ENCODE data around the gene ZAR1.

ZAR1 gene

DNA sequence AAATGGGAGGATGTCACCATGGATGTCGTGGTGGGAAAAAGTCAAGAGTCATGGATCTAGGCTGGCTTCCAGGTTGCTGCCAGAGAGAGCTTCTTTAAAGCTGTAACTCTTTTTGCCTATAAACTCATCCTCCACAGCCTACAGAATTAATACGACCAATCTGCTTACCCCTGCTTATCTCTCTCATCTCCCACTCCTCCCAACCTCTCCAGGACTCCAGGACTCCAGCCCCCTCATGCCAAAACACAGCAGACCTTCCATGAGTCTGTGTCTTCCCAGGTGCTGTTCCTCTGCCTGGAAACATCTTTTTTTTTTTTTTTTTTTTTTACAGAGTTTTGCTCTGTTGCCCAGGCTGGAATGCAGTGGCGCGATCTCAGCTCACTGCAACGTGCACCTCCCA, 22.2 kb upstream of the ZAR1 start:
- no peak overlapping the region for H3K27ac ChIP-seq (ENCODE audit: low read length)

DNA sequence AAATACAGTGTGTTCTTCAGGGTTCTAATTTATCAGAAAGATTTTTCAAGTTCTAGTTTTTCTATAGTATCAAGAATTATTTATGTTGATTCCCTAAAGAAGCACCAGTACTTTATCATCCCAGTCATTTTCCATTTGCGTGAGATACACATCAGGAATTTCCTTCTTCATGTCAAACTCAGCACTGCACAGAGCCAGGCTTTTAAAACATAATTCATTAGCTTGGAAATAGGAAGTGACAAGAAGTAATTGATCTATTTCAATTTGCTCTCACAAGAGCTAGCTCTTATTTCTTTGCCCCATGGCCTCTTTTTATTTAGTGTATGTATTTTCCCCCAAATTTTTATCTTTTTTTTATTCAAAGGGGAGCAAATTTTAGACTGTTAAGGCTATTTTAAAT, 19.9 kb upstream of the ZAR1 start:
- Histone ChIP-seq H3K27ac (ENCODE audit: low read length) (no peak overlapping the region), H3K36me3 (ENCODE audit: control insufficient read depth in 2 of 2, insufficient read depth in 2 of 2, low read length in 2 of 2) (no peaks in the 10 kb centered on the region), H3K27me3 (ENCODE audit: control insufficient read depth in 1 of 2, insufficient read depth in 2 of 2, low read length in 2 of 2) (no peaks in the 10 kb centered on the region), H3K4me3 (ENCODE audit: low read length in 2 of 2) (no peak overlapping the region), H3K9ac (ENCODE audit: low read length in 2 of 2) (no peak overlapping the region), H3K4me1 (ENCODE audit: control insufficient read depth, insufficient read depth, low read length) (no peaks in the 10 kb centered on the region), H3K9me3 (ENCODE audit: control insufficient read depth in 2 of 2, low read length in 2 of 2) (no peaks in the 10 kb centered on the region)

More for the DNA sequence above, 22.2 kb upstream of the ZAR1 start:
- Histone ChIP-seq H3K9ac (ENCODE audit: low read length in 2 of 2) (no peak overlapping the region), H3K36me3 (ENCODE audit: control insufficient read depth in 2 of 2, insufficient read depth in 2 of 2, low read length in 2 of 2) (no peaks in the 10 kb centered on the region), H3K9me3 (ENCODE audit: control insufficient read depth in 2 of 2, low read length in 2 of 2) (peaks cover 0 to 3% of the 10 kb centered on the region in 2 donors), H3K27me3 (ENCODE audit: control insufficient read depth in 1 of 2, insufficient read depth in 2 of 2, low read length in 2 of 2) (no peaks in the 10 kb centered on the region), H3K4me1 (ENCODE audit: control insufficient read depth, insufficient read depth, low read length) (no peaks in the 10 kb centered on the region), H3K4me3 (ENCODE audit: low read length in 2 of 2) (no peak overlapping the region)

DNA sequence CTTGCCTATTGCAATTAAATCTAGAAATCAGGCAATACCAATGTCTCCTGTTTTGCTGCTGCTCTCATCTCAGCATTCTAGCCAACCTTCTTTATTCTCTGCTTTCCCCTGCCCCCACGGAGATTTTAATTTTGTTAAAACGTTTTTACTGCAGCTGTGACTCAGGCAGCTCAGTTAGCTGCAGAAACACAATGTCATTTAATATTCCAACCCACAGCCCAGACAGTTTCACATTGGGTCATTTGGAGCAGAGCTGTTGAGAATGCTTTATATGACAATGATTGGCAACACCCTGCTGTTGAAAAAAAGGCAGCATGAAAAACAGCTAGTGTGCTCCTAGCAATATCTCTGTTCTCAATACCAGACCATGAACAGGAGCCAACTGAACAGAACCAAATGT, 19.5 kb upstream of the ZAR1 start:
- Histone ChIP-seq H3K9me3 (ENCODE audit: control insufficient read depth in 2 of 2, low read length in 2 of 2) (no peaks in the 10 kb centered on the region), H3K27me3 (ENCODE audit: control insufficient read depth in 1 of 2, insufficient read depth in 2 of 2, low read length in 2 of 2) (no peaks in the 10 kb centered on the region), H3K9ac (ENCODE audit: low read length in 2 of 2) (no peak overlapping the region), H3K27ac (ENCODE audit: low read length) (no peak overlapping the region), H3K4me1 (ENCODE audit: control insufficient read depth, insufficient read depth, low read length) (no peaks in the 10 kb centered on the region), H3K4me3 (ENCODE audit: low read length in 2 of 2) (no peak overlapping the region), H3K36me3 (ENCODE audit: control insufficient read depth in 2 of 2, insufficient read depth in 2 of 2, low read length in 2 of 2) (no peaks in the 10 kb centered on the region)

DNA sequence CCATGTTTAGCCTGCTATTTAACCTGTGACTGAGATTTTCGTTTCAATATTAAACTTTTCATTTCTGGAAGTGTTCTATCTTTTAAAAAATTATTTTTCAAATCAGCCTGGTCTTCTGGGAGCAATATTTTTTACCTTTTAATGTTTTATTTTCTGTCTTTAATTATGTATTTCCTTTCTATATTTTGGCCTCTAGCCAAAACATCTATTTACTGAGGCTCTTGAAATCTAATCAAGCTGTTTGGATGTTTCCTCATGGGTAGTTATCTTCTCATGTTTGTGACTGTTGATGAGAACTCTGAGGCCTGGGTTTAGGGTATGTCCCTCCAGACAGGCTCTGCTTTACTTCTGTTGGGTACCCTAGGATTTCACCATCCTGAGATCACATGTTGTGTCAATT, 17.3 kb upstream of the ZAR1 start:
- Histone ChIP-seq H3K27ac (ENCODE audit: low read length) (no peak overlapping the region), H3K9me3 (ENCODE audit: control insufficient read depth in 2 of 2, low read length in 2 of 2) (no peaks in the 10 kb centered on the region)

DNA sequence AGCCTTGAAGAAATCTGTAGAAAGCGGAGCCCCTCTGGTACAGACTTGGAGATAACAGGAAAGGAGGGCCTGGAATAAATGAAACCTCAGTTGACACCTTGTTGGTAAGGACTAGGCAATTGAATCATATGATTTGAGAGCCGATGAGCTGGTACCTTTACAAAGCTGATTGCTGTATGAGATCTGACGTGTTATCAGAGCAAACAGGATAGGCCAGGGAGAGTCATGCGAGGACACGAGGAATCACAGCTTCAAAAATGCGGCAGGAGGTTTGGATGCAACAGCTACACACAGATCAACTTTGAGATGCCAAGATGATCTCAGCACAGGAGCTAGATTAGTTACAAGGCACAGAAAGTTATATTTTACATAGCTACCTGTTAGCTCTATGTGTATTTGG, 14.3 kb upstream of the ZAR1 start:
- Histone ChIP-seq H3K4me3 (ENCODE audit: low read length in 2 of 2) (no peak overlapping the region), H3K27me3 (ENCODE audit: control insufficient read depth in 1 of 2, insufficient read depth in 2 of 2, low read length in 2 of 2) (no peaks in the 10 kb centered on the region), H3K4me1 (ENCODE audit: control insufficient read depth, insufficient read depth, low read length) (no peaks in the 10 kb centered on the region), H3K36me3 (ENCODE audit: control insufficient read depth in 2 of 2, insufficient read depth in 2 of 2, low read length in 2 of 2) (no peaks in the 10 kb centered on the region), H3K9me3 (ENCODE audit: control insufficient read depth in 2 of 2, low read length in 2 of 2) (no peaks in the 10 kb centered on the region), H3K27ac (ENCODE audit: low read length) (no peak overlapping the region), H3K9ac (ENCODE audit: low read length in 2 of 2) (no peak overlapping the region)

More for the DNA sequence above, 17.3 kb upstream of the ZAR1 start:
- H3K27me3 ChIP-seq (ENCODE audit: control insufficient read depth in 1 of 2, insufficient read depth in 2 of 2, low read length in 2 of 2), result no peaks in the 10 kb centered on the region
- no peak overlapping the region for H3K9ac ChIP-seq (ENCODE audit: low read length in 2 of 2)
- H3K4me1 ChIP-seq (ENCODE audit: control insufficient read depth, insufficient read depth, low read length), result no peaks in the 10 kb centered on the region
- H3K36me3 ChIP-seq (ENCODE audit: control insufficient read depth in 2 of 2, insufficient read depth in 2 of 2, low read length in 2 of 2), result no peaks in the 10 kb centered on the region
- no peak overlapping the region for H3K4me3 ChIP-seq (ENCODE audit: low read length in 2 of 2)

DNA sequence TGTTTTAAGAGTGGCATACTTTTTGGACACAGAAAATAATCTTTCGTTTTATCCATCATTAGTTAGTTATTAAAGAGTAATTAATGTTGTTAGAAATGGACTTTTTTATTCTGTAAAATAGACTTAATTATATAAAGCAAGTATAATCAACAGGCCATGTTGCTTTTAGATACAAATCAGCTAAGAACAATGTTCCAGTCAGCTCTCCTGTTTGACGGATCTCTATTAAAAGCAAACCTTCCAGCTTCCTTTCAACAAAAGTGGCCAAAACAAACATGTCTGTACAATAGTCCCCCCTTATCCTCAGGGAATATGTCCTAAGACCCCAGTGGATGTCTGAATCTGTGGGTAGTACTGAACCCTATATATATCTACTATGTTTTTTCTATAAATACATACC, 11.8 kb upstream of the ZAR1 start:
- Histone ChIP-seq H3K9me3 (ENCODE audit: control insufficient read depth in 2 of 2, low read length in 2 of 2) (no peaks in the 10 kb centered on the region), H3K4me3 (ENCODE audit: low read length in 2 of 2) (no peak overlapping the region), H3K4me1 (ENCODE audit: control insufficient read depth, insufficient read depth, low read length) (no peaks in the 10 kb centered on the region), H3K9ac (ENCODE audit: low read length in 2 of 2) (no peak overlapping the region), H3K27ac (ENCODE audit: low read length) (no peak overlapping the region), H3K27me3 (ENCODE audit: control insufficient read depth in 1 of 2, insufficient read depth in 2 of 2, low read length in 2 of 2) (peaks cover 12 to 14% of the 10 kb centered on the region in 2 donors), H3K36me3 (ENCODE audit: control insufficient read depth in 2 of 2, insufficient read depth in 2 of 2, low read length in 2 of 2) (no peaks in the 10 kb centered on the region)

DNA sequence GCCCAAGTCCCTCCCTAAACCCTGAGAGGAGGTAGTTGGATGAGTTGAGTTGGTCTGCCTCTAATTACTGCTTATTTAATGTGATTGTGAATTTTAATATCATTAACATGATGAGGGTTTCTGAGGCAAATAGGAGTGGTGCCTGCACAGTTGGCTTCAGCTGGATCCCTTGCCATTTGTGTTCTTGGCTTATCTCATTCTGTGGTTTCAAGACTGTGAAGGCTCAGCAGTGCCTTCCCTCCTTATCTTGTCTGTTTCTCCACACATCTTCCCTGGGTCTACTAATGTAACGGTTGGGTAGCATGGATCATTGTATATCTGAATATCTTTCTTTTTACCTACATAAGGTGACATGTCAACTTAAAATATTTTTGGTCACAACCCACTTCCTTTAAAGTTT, 8.5 kb upstream of the ZAR1 start:
- Histone ChIP-seq H3K4me1 (ENCODE audit: control insufficient read depth, insufficient read depth, low read length) (peaks cover 4% of the 10 kb centered on the region), H3K9ac (ENCODE audit: low read length in 2 of 2) (no peak overlapping the region), H3K27ac (ENCODE audit: low read length) (no peak overlapping the region), H3K36me3 (ENCODE audit: control insufficient read depth in 2 of 2, insufficient read depth in 2 of 2, low read length in 2 of 2) (no peaks in the 10 kb centered on the region), H3K9me3 (ENCODE audit: control insufficient read depth in 2 of 2, low read length in 2 of 2) (no peaks in the 10 kb centered on the region), H3K27me3 (ENCODE audit: control insufficient read depth in 1 of 2, insufficient read depth in 2 of 2, low read length in 2 of 2) (peaks cover 25 to 38% of the 10 kb centered on the region in 2 donors), H3K4me3 (ENCODE audit: low read length in 2 of 2) (no peak overlapping the region)

DNA sequence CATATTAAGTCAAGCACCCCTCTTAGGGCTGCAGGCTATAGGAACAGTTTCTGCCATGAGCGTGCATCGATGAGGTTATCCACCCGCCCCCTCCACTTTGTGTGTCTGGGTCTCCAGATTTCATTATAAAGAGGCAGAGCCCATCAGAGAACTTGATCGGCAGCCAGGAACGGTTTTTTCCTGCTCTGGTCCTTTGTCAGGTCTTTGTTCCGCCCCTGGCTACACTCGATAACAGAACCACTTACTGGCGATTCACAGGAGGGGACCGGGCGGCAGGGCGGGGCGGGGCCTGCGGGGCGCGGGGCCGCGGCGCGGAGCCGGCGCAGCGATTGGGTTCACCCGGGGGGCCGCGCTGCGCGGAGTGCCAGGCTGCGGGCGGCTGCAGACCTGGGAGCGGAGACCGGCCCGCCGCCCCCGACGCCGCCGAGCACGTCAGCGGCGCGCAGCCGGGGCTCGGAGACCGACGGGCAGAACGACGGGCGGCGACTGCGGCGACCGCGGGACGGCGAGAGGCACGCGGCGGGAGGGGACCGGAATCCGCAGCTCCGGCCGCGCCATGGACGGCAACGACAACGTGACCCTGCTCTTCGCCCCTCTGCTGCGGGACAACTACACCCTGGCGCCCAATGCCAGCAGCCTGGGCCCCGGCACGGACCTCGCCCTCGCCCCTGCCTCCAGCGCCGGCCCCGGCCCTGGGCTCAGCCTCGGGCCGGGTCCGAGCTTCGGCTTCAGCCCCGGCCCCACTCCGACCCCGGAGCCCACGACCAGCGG, 6.9 kb upstream of the ZAR1 start, which contains the start of gene SLC10A4:
Gene SLC10A4, plus strand, starts transcription at position 338 of the 771 bp plus-strand sequence. Its CDS starts 219 bp downstream, at position 557.
- H3K27ac ChIP-seq (ENCODE audit: low read length), result no peak within 1 kb of the TSS
- H3K4me3 ChIP-seq (ENCODE audit: low read length in 2 of 2), result peak within 1 kb of the TSS; percentile 13 to 49
- no peak within 1 kb of the TSS for H3K9ac ChIP-seq (ENCODE audit: low read length in 2 of 2)
- H3K9me3 ChIP-seq (ENCODE audit: control insufficient read depth in 2 of 2, low read length in 2 of 2), result no peaks in the 10 kb centered on the region
- H3K36me3 ChIP-seq (ENCODE audit: control insufficient read depth in 2 of 2, insufficient read depth in 2 of 2, low read length in 2 of 2), result no peaks in the 10 kb centered on the region
- H3K27me3 ChIP-seq (ENCODE audit: control insufficient read depth in 1 of 2, insufficient read depth in 2 of 2, low read length in 2 of 2), result peaks cover 30 to 50% of the 10 kb centered on the region in 2 donors
- H3K4me1 ChIP-seq (ENCODE audit: control insufficient read depth, insufficient read depth, low read length), result peaks cover 4% of the 10 kb centered on the region

DNA sequence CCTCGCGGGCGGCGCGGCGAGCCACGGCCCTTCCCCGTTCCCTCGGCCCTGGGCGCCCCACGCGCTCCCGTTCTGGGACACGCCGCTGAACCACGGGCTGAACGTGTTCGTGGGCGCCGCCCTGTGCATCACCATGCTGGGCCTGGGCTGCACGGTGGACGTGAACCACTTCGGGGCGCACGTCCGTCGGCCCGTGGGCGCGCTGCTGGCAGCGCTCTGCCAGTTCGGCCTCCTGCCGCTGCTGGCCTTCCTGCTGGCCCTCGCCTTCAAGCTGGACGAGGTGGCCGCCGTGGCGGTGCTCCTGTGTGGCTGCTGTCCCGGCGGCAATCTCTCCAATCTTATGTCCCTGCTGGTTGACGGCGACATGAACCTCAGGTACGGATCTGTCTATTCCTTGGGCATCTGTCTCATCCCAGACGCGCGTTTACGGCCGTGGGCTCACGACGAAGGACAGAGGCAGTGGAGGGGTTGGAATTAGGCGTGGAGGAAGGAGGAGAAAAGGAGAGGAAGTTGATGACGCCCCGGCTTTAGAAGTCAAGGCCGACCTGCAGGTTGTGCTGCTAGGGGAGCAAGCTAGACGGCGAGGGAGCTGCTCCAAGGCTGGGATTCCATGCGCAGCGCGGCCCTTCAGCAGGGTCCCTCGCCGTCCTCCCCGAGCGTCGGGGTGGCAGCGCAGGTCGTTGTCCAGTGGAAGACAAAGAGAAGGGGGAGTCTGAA, 6.1 kb upstream of the ZAR1 start:
- peak overlapping the region in 1 of 2 donors; percentile 49 for H3K4me3 ChIP-seq (ENCODE audit: low read length in 2 of 2)
- H3K36me3 ChIP-seq (ENCODE audit: control insufficient read depth in 2 of 2, insufficient read depth in 2 of 2, low read length in 2 of 2), result no peaks in the 10 kb centered on the region
- no peak overlapping the region for H3K9ac ChIP-seq (ENCODE audit: low read length in 2 of 2)
- peaks cover 34 to 57% of the 10 kb centered on the region in 2 donors for H3K27me3 ChIP-seq (ENCODE audit: control insufficient read depth in 1 of 2, insufficient read depth in 2 of 2, low read length in 2 of 2)
- H3K9me3 ChIP-seq (ENCODE audit: control insufficient read depth in 2 of 2, low read length in 2 of 2), result no peaks in the 10 kb centered on the region
- H3K27ac ChIP-seq (ENCODE audit: low read length), result no peak overlapping the region
- H3K4me1 ChIP-seq (ENCODE audit: control insufficient read depth, insufficient read depth, low read length), result peaks cover 4% of the 10 kb centered on the region

DNA sequence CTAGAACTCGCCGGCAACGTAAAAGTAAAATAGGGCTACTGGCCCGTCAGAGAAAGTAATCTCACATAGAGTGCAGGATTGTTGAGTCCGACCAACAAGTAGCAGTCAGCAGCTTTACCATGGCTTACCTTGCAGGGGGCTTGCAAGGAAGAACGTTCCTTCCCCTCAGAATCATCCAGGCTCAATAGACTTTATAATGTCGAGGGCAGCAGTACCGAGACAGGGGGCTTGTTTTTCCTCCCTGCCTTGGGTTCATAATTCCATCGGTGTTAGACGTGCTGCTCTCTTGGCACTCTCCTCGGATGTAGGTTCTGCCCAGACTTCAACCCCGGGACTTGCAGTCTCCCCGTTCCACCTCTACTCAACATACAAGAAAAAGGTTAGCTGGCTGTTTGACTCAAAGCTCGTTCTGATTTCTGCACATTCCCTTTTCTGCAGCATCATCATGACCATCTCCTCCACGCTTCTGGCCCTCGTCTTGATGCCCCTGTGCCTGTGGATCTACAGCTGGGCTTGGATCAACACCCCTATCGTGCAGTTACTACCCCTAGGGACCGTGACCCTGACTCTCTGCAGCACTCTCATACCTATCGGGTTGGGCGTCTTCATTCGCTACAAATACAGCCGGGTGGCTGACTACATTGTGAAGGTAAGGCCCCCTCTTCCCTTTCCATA, 5.4 kb upstream of the ZAR1 start:
- peaks cover 38 to 62% of the 10 kb centered on the region in 2 donors for H3K27me3 ChIP-seq (ENCODE audit: control insufficient read depth in 1 of 2, insufficient read depth in 2 of 2, low read length in 2 of 2)

More for the DNA sequence above, 5.4 kb upstream of the ZAR1 start:
- no peak overlapping the region for H3K27ac ChIP-seq (ENCODE audit: low read length)
- no peaks in the 10 kb centered on the region for H3K36me3 ChIP-seq (ENCODE audit: control insufficient read depth in 2 of 2, insufficient read depth in 2 of 2, low read length in 2 of 2)
- H3K9ac ChIP-seq (ENCODE audit: low read length in 2 of 2), result no peak overlapping the region
- no peaks in the 10 kb centered on the region for H3K9me3 ChIP-seq (ENCODE audit: control insufficient read depth in 2 of 2, low read length in 2 of 2)
- H3K4me3 ChIP-seq (ENCODE audit: low read length in 2 of 2), result no peak overlapping the region
- peaks cover 4% of the 10 kb centered on the region for H3K4me1 ChIP-seq (ENCODE audit: control insufficient read depth, insufficient read depth, low read length)
